Fibroblast of villous mesenchyme (primary cell): ENCODE data around the gene PPA1. TPM values are rescaled to one million over a fixed set of nuclear protein-coding genes. Genes with fewer than 3 reads are reported as not detected.
"Not testable (repeated sequence)": the region's sequence is repeated elsewhere in the genome, so short reads cannot be mapped to it uniquely, and the experiment has no call there.

Source experiments
- DNase-seq: peaks from one replicate; pipeline ENCODE4 v3.0.0-alpha.2; 2010; ENCODE audit warnings: low read depth
- H3K4me3 ChIP-seq: 2 replicates; pipeline ENCODE4 v1.5.1; 2011; ENCODE audit warnings: low read depth, mild to moderate bottlenecking, low read length
- CTCF ChIP-seq: IDR thresholded peaks from 2 replicates; pipeline ENCODE4 v1.5.1; 2012; ENCODE audit warnings: low read depth, mild to moderate bottlenecking, low read length; ENCODE audit not compliant: insufficient read depth
- total RNA-seq: library from RNA; depleted of rRNA; stranded (reverse); fragments of >200 nt; gene quantifications from 2 replicates; pipeline ENCODE4 v1.2.3, GENCODE V29; 2012

PPA1 gene
- total RNA-seq, 1 donor = 219 TPM

GRCh38 chr10:70266056-70266455, 32.8 kb upstream of the PPA1 start:
- no peak overlapping the region for H3K4me3 ChIP-seq
- DNase-seq = no peak
- no peak for TF ChIP-seq CTCF

GRCh38 chr10:70265032-70265689, 31.9 kb upstream of the PPA1 start:
- no peak for DNase-seq
- H3K4me3 ChIP-seq = no peak overlapping the region
- TF ChIP-seq CTCF = peak; percentile 28

- no peak for TF ChIP-seq CTCF
- no peak for DNase-seq
- H3K4me3 ChIP-seq = no peak overlapping the region
Measured at GRCh38 chr10:70260734-70261133, 27.5 kb upstream of the PPA1 start.

GRCh38 chr10:70260259-70260658, 27.0 kb upstream of the PPA1 start:
- DNase-seq = no peak
- no peak for TF ChIP-seq CTCF

GRCh38 chr10:70258216-70258615, 25.0 kb upstream of the PPA1 start:
- TF ChIP-seq CTCF = no peak
- no peak overlapping the region for H3K4me3 ChIP-seq
- peak; percentile 21 for DNase-seq

More at GRCh38 chr10:70260259-70260658, 27.0 kb upstream of the PPA1 start:
- H3K4me3 ChIP-seq = no peak overlapping the region

GRCh38 chr10:70257816-70258215, 24.6 kb upstream of the PPA1 start:
- DNase-seq = not testable (repeated sequence)

GRCh38 chr10:70256463-70256862, 23.2 kb upstream of the PPA1 start:
- no peak for TF ChIP-seq CTCF
- no peak overlapping the region for H3K4me3 ChIP-seq
- no peak for DNase-seq

More at GRCh38 chr10:70257816-70258215, 24.6 kb upstream of the PPA1 start:
- H3K4me3 ChIP-seq = not testable (repeated sequence)
